PC-3 (cell line): ENCODE measurements around the gene CCL1. TPM values are rescaled to one million over a fixed set of nuclear protein-coding genes. Genes with fewer than 3 reads are reported as not detected.

ENCODE experiments used
- ATAC-seq: fragments of 200-7000 bp; cut with Tn5 transposase; 2 replicates; pipeline ENCODE4 v1.9.1; 2020; ENCODE audit warnings: mild to moderate bottlenecking, moderate library complexity
- BruUV-seq: library from RNA; stranded (reverse); fragments of 400-500 nt; replicated peaks from 2 replicates; lab custom pipeline; 2021; lab: Mats Ljungman, UMichigan
- CTCF ChIA-PET: fragments of 300-600 bp; sonication (Branson Sonifier 250); formaldehyde crosslinking; loops from one replicate; lab custom pipeline; 2022; ENCODE audit warnings: antibody characterized with exemption; lab: Charles Lee
- POLR2A ChIA-PET: fragments of 300-600 bp; sonication (Branson Sonifier 250); formaldehyde crosslinking; loops from one replicate; lab custom pipeline; 2022; ENCODE audit warnings: antibody characterized with exemption; ENCODE audit not compliant: unreplicated experiment; lab: Charles Lee
- DNase-seq: peaks from one replicate; pipeline ENCODE4 v3.0.0-alpha.2; 2015
- H2AFZ ChIP-seq: fragments of 300-600 bp; sonication (generic); 2 replicates; pipeline ENCODE4 v1.6.0; 2016; ENCODE audit warnings: antibody characterized with exemption, low read length
- H3F3A ChIP-seq: fragments of 300-600 bp; sonication (generic); one replicate; pipeline ENCODE4 v1.6.0; 2017; ENCODE audit warnings: antibody characterized with exemption, low read length, control low read depth, mild to moderate bottlenecking; ENCODE audit not compliant: unreplicated experiment
- H3K27ac ChIP-seq: fragments of 300-600 bp; sonication (generic); 2 replicates; pipeline ENCODE4 v1.5.1; 2016; ENCODE audit warnings: mild to moderate bottlenecking, low read length
- H3K27me3 ChIP-seq: fragments of 300-600 bp; sonication (generic); 2 replicates; pipeline ENCODE4 v1.6.1; 2016; ENCODE audit warnings: low read length, mixed read lengths
- H3K36me3 ChIP-seq: fragments of 300-600 bp; sonication (generic); 2 replicates; pipeline ENCODE4 v1.6.1; 2016; ENCODE audit warnings: low read depth, mixed run types, low read length, mixed read lengths
- H3K4me1 ChIP-seq: fragments of 300-600 bp; sonication (generic); 2 replicates; pipeline ENCODE4 v1.5.1; 2016; ENCODE audit warnings: low read length; ENCODE audit not compliant: insufficient read depth
- H3K4me2 ChIP-seq: fragments of 300-600 bp; sonication (generic); 2 replicates; pipeline ENCODE4 v1.6.0; 2016; ENCODE audit warnings: low read length
- H3K4me3 ChIP-seq: fragments of 300-600 bp; sonication (generic); 2 replicates; pipeline ENCODE4 v1.5.1; 2016; ENCODE audit warnings: mild to moderate bottlenecking, low read length, mixed read lengths
- H3K79me2 ChIP-seq: fragments of 300-600 bp; sonication (generic); 2 replicates; pipeline ENCODE4 v1.6.1; 2017; ENCODE audit warnings: low read length, mixed read lengths
- H3K9ac ChIP-seq: fragments of 300-600 bp; sonication (generic); 2 replicates; pipeline ENCODE4 v1.6.0; 2016; ENCODE audit warnings: mild to moderate bottlenecking, low read length
- H3K9me2 ChIP-seq: fragments of 300-600 bp; sonication (generic); replicated peaks from 2 replicates; pipeline ENCODE4 v1.6.1; 2016; ENCODE audit warnings: mixed run types, low read length, mixed read lengths
- H3K9me3 ChIP-seq: fragments of 300-600 bp; sonication (generic); 2 replicates; pipeline ENCODE4 v1.6.1; 2016; ENCODE audit warnings: low read length, mixed read lengths
- H4K20me1 ChIP-seq: fragments of 300-600 bp; sonication (generic); 2 replicates; pipeline ENCODE4 v1.6.1; 2016; ENCODE audit warnings: low read length, mixed read lengths
- EZH2 ChIP-seq: fragments of 300-600 bp; sonication (generic); IDR thresholded peaks from one replicate; pipeline ENCODE4 v1.6.1; 2017; ENCODE audit warnings: antibody characterized with exemption, mild to moderate bottlenecking, low read length; ENCODE audit not compliant: unreplicated experiment
- EZH2phosphoT487 ChIP-seq: fragments of 300-600 bp; sonication (generic); IDR thresholded peaks from 2 replicates; pipeline ENCODE4 v1.6.1; 2018; ENCODE audit warnings: mild to moderate bottlenecking, antibody characterized with exemption, low read length, borderline replicate concordance
- intact Hi-C: fragments of 100-400 bp; cut with micrococcal nuclease; formaldehyde crosslinking; loops from 2 replicates; pipeline ENCODE4 v1.9.0; 2023
- total RNA-seq: library from RNA; depleted of rRNA; stranded (reverse); fragments of >200 nt; gene quantifications from 2 replicates; pipeline ENCODE4 v1.2.3, GENCODE V29; 2014
- TF ChIP-seq, protein P1 (sequence below): fragments of 300-600 bp; sonication (generic); conservative IDR thresholded peaks from 2 replicates; pipeline ENCODE4 v1.5.1; 2017; ENCODE audit warnings: antibody characterized with exemption, low read depth, mild to moderate bottlenecking, low read length

The CCL1 gene
- total RNA-seq, 1 experiment from 2014 or later = not detected

- Histone ChIP-seq H3F3A (no peaks in the 10 kb centered on the region), H3K9ac (no peak overlapping the region), H3K9me3 (no peaks in the 10 kb centered on the region), H3K27me3 (no peaks in the 10 kb centered on the region), H3K4me3 (no peak overlapping the region), H3K79me2 (no peaks in the 10 kb centered on the region), H3K4me2 (no peak overlapping the region), H3K36me3 (no peaks in the 10 kb centered on the region), H4K20me1 (no peaks in the 10 kb centered on the region), H3K9me2 (no peaks in the 10 kb centered on the region), H2AFZ (no peak overlapping the region), H3K4me1 (no peaks in the 10 kb centered on the region), H3K27ac (no peak overlapping the region)
- ChIA-PET POLR2A (no interaction called here), CTCF (no interaction called here)
- BruUV-seq = no TSS peak
- intact Hi-C loops = no loop called here
- TF ChIP-seq, protein P1, sequence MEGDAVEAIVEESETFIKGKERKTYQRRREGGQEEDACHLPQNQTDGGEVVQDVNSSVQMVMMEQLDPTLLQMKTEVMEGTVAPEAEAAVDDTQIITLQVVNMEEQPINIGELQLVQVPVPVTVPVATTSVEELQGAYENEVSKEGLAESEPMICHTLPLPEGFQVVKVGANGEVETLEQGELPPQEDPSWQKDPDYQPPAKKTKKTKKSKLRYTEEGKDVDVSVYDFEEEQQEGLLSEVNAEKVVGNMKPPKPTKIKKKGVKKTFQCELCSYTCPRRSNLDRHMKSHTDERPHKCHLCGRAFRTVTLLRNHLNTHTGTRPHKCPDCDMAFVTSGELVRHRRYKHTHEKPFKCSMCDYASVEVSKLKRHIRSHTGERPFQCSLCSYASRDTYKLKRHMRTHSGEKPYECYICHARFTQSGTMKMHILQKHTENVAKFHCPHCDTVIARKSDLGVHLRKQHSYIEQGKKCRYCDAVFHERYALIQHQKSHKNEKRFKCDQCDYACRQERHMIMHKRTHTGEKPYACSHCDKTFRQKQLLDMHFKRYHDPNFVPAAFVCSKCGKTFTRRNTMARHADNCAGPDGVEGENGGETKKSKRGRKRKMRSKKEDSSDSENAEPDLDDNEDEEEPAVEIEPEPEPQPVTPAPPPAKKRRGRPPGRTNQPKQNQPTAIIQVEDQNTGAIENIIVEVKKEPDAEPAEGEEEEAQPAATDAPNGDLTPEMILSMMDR = no peak
- TF ChIP-seq EZH2 (no peak), EZH2phosphoT487 (no peak)
- no peak for DNase-seq
- ATAC-seq = no peak
Measured at GRCh38 chr17:34399725-34400124, 36.7 kb upstream of the CCL1 start.

- no TSS peak for BruUV-seq
- CTCF ChIA-PET = no interaction called here
- TF ChIP-seq, protein P1 = no peak
- TF ChIP-seq EZH2 (no peak), EZH2phosphoT487 (no peak)
Measured at GRCh38 chr17:34398990-34399389, 36.0 kb upstream of the CCL1 start.

DNA sequence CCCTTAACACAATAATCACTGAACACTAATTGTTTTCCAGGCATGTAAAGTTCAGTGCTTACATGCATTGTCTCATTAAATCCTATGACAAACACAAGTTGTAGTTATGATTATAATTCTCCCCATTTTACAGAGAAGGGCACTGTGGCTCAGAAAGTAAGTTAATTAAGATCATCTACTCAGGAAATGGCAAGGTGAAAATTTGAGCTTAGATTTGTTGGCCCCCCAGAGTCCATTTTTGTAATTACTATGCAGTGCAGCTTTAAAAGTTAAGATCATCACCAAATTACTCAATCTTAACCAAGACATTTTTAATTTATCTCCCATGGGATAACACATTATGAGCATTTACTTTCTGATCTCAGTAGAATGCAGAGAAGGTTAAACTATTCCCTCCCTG, 34.2 kb upstream of the CCL1 start:
- ATAC-seq = no peak
- CTCF ChIA-PET = no interaction called here
- Histone ChIP-seq H3F3A (no peaks in the 10 kb centered on the region), H3K9me3 (no peaks in the 10 kb centered on the region), H3K9ac (no peak overlapping the region), H3K4me3 (no peak overlapping the region), H2AFZ (no peak overlapping the region), H3K9me2 (no peaks in the 10 kb centered on the region), H3K27me3 (no peaks in the 10 kb centered on the region), H4K20me1 (no peaks in the 10 kb centered on the region), H3K27ac (no peak overlapping the region), H3K4me2 (no peak overlapping the region), H3K4me1 (no peaks in the 10 kb centered on the region), H3K36me3 (no peaks in the 10 kb centered on the region), H3K79me2 (no peaks in the 10 kb centered on the region)
- intact Hi-C loops = no loop called here
- TF ChIP-seq, protein P1 = no peak
- TF ChIP-seq EZH2 (no peak), EZH2phosphoT487 (no peak)
- POLR2A ChIA-PET = no interaction called here
- no TSS peak for BruUV-seq
- no peak for DNase-seq

More at GRCh38 chr17:34398990-34399389, 36.0 kb upstream of the CCL1 start:
- Histone ChIP-seq H3K36me3 (no peaks in the 10 kb centered on the region), H3F3A (no peaks in the 10 kb centered on the region), H3K4me3 (no peak overlapping the region), H3K9ac (no peak overlapping the region), H3K9me3 (no peaks in the 10 kb centered on the region), H3K4me1 (no peaks in the 10 kb centered on the region), H3K79me2 (no peaks in the 10 kb centered on the region), H3K4me2 (no peak overlapping the region), H3K9me2 (no peaks in the 10 kb centered on the region), H3K27ac (no peak overlapping the region), H2AFZ (no peak overlapping the region), H3K27me3 (no peaks in the 10 kb centered on the region), H4K20me1 (no peaks in the 10 kb centered on the region)
- ATAC-seq (no peak), DNase-seq (no peak)
- intact Hi-C loops = no loop called here
- POLR2A ChIA-PET = no interaction called here
